GM12801 (cell line): Measurements from ENCODE around the gene TPSB2.

Experiments
- TF ChIP-seq, protein P1 (sequence below): IDR thresholded peaks from one replicate; pipeline ENCODE4 v1.5.1; 2011; ENCODE audit warnings: control low read depth; ENCODE audit not compliant: insufficient read length; ENCODE audit errors: extremely low read depth

TPSB2 gene

DNA sequence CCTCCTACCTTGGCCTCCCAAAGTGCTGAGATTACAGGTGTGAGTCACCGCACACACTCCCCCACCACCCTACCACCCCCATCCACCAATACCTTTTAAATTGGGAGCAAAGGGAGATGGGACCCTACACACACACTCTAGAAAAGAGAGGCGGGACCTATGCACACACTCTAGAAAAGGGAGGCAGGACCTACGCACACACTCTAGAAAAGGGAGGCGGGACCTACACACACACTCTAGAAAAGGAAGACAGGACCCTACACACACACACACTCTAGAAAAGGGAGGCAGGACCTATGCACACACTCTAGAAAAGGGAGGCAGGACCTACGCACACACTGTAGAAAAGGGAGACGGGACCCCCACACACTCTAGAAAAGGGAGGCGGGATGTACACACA, 44.8 kb upstream of the TPSB2 start:
- TF ChIP-seq, protein P1, sequence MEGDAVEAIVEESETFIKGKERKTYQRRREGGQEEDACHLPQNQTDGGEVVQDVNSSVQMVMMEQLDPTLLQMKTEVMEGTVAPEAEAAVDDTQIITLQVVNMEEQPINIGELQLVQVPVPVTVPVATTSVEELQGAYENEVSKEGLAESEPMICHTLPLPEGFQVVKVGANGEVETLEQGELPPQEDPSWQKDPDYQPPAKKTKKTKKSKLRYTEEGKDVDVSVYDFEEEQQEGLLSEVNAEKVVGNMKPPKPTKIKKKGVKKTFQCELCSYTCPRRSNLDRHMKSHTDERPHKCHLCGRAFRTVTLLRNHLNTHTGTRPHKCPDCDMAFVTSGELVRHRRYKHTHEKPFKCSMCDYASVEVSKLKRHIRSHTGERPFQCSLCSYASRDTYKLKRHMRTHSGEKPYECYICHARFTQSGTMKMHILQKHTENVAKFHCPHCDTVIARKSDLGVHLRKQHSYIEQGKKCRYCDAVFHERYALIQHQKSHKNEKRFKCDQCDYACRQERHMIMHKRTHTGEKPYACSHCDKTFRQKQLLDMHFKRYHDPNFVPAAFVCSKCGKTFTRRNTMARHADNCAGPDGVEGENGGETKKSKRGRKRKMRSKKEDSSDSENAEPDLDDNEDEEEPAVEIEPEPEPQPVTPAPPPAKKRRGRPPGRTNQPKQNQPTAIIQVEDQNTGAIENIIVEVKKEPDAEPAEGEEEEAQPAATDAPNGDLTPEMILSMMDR: no peak

DNA sequence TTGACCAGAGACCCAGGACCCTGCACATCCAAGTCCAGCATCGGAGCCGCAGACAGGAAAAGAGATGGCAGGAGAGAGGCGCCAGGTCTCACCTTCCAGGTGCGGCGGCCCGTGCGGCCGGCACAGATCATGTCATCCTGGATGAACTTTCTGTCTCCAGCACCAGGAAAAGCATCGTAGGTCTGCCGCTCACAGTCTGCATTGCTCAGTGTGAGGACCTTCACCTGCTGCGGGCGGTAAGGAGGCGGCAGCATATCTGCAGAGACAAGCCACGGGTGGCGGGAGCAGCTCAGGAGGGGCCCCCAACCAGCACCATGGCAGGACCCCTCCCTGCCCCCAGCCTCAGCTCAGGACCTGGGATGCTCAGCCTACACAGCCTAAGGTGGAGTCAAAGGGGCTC, 43.8 kb upstream of the TPSB2 start:
- TF ChIP-seq, protein P1: no peak

DNA sequence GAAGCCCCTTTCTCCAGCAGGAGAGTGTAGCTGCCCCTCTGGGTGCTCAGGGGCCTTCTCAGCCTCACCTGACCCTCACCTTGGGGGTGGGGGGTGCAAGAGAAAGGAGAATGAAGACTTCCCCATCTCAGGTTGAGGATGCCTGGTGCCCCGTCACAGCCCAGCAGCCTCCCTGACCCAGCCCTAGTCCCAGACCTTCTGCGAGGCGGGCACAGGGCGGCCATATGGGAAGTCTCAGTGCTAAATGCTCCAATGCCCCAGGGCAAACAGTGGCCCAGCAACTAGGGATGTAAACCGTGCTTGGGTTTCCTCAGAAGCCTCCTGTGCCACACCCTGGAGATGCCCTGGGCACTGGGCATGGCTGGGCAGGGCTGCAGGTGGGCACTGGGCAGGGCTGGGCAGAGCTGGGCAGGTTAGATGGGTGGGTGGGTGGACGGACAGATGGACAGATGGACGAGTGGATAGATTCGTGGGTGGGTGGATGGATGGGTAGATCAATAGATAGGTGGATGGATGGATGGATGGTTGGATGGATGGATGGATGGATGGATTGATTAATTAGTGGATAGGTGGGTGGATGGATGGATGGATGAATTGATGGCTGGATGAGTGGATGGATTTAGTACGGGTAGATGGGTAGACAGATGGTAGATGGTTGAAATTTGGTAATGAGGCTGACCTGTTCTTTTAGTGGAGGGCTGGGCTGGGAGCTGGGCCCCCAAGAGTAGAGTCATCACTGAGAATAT, 42.6 kb upstream of the TPSB2 start:
- TF ChIP-seq, protein P1: no peak

DNA sequence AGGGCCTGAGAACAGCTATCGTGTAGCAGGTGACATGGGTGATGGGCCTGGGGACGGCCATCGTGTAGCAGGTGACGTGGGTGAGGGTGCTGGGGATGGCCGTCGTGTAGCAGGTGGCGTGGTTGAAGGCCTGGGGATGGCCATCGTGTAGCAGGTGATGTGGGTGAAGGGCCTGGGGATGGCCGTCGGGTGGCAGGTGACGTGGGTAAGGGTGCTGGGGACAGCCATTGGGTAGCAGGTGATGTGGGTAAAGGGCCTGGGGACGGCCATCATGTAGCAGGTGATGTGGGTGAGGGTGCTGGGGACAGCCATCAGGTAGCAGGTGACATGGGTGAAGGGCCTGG, 41.4 kb upstream of the TPSB2 start:
- TF ChIP-seq, protein P1: no peak

GRCh38 chr16:1265826-1266225, 35.8 kb upstream of the TPSB2 start:
- TF ChIP-seq, protein P1: no peak

- TF ChIP-seq, protein P1: no peak
Measured at GRCh38 chr16:1265090-1265630, 35.2 kb upstream of the TPSB2 start.

DNA sequence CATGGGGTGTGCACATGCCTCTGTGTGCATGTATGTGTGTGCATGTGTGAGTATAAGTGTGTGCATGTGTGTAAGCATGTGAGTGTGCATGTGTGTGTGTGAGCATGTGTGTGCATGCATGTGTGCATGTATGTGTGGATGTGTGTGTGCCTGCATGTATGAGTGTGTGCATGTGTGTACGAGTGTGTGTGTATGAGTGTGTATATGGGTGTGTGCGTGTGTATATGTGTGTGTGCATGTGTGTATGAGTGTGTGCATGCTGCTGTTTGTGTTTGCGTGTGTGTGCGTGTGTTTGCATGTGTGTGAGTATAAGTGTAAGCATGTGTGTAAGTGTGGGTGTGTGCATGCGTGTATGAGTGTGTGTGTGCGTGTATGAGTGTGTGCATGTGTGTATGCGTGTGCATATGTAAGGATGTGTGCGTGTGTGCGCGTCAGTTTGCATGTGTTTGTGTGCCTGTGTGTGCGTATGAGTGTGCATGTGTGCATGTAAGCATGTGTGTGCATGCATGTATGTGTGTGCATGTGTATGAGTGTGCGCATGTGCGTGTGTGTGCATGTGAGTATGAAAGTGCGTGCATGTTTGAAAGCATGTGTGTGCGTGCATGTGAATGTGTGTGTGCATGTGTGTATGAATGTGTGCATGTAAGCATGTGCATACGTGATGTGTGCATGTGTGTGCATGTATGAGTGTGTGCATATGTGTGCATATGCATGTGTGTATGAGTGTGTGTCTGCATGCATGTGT, 34.5 kb upstream of the TPSB2 start:
- TF ChIP-seq, protein P1: no peak
